Aorta (tissue), 5 donors: Measurements from ENCODE around the gene POLA1. TPM values are rescaled to one million over a fixed set of nuclear protein-coding genes. Genes with fewer than 3 reads are reported as not detected.

Source experiments
- ATAC-seq: fragments of 200-7000 bp; cut with Tn5 transposase; one replicate; pipeline ENCODE4 v1.9.1; 2022; ENCODE audit warnings: moderate library complexity; ENCODE audit not compliant: low FRiP score
- DNase-seq, 2 donors: peaks; one replicate each; pipeline ENCODE4 v3.0.0-alpha.2; 2020
- H3K27ac ChIP-seq, 2 donors: one replicate each; pipeline ENCODE4 v1.5.1; 2013; ENCODE audit warnings: low read length in 2 of 2, mild to moderate bottlenecking in 2 of 2, moderate library complexity in 2 of 2, control low read depth in 1 of 2, inconsistent platforms in 1 of 2, low read depth in 1 of 2
- H3K27me3 ChIP-seq, 2 donors: one replicate each; pipeline ENCODE4 v1.6.1; 2013; ENCODE audit warnings: control low read depth in 1 of 2, low read length in 1 of 2, mild to moderate bottlenecking in 1 of 2, moderate library complexity in 1 of 2; ENCODE audit not compliant: insufficient read depth in 2 of 2, control insufficient read depth in 1 of 2
- H3K36me3 ChIP-seq, 2 donors: one replicate each; pipeline ENCODE4 v1.6.1; 2013; ENCODE audit warnings: control low read depth in 1 of 2, low read length in 1 of 2, mild to moderate bottlenecking in 1 of 2; ENCODE audit not compliant: insufficient read depth in 2 of 2, control insufficient read depth in 1 of 2
- H3K4me1 ChIP-seq, 2 donors: one replicate each; pipeline ENCODE4 v1.6.1; 2013; ENCODE audit warnings: low read length in 2 of 2, control low read depth in 1 of 2, mild to moderate bottlenecking in 1 of 2, moderate library complexity in 1 of 2; ENCODE audit not compliant: insufficient read depth in 2 of 2, control insufficient read depth in 1 of 2
- H3K4me3 ChIP-seq, 2 donors: one replicate each; pipeline ENCODE4 v1.5.1; 2013; ENCODE audit warnings: low read length in 2 of 2, control low read depth in 1 of 2, mild to moderate bottlenecking in 1 of 2
- H3K9me3 ChIP-seq: one replicate; pipeline ENCODE4 v1.6.1; 2013; ENCODE audit warnings: mild to moderate bottlenecking, low read length; ENCODE audit not compliant: control insufficient read depth
- WGBS, 2 donors: extraction: QIAGEN DNeasy Blood & Tissue Kit; methylation state at CpG; one replicate each; pipeline ENCODE4 v1.1.7; 2013; 5-methylcytosine and 5-hydroxymethylcytosine counted together
- intact Hi-C, 2 donors: fragments of 100-400 bp; cut with DNase I; formaldehyde crosslinking; loops; one replicate each; pipeline versions ENCODE4 v1.14.2 to v1.15.0; 2022
- polyA plus RNA-seq, 2 donors: library from polyadenylated mRNA; stranded (reverse); fragments of 200-250 nt; gene quantifications; one replicate each; pipeline ENCODE4 v1.2.3, GENCODE V29; 2013
- total RNA-seq, 2 donors: library from RNA; stranded (reverse); fragmentation: NEBNext Ultra II Directional; extraction: Animal tissue kit (Norgen Biotek cat#: 25700); gene quantifications; one replicate each; pipeline ENCODE4 v1.2.1, GENCODE V29; 2021
- donor health status: healthy with polysubstance abuse.
- donor health status: Bipolar disorder and iron deficiency.
- donor health status: DM: no; HTN: no; CAD: no.
- donor health status: DM: no; HTN: no; CAD: no.
- donor health status: DM: yes; HTN: yes; CAD: no.

Gene POLA1
- total and polyA plus RNA-seq, 4 donors: 1.6 to 15.6 (median 6.7) TPM

GRCh38 chrX:24870143-24870542 lies 176.4 kb downstream of the POLA1 start:
- ATAC-seq (no peak), DNase-seq (no peak)
- 75 to 92% methylated on average over 3 of the region's 3 CpGs for WGBS, 2 donors
- Histone ChIP-seq H3K27me3 (no peaks in the 10 kb centered on the region), H3K4me3 (no peak overlapping the region), H3K36me3 (no peaks in the 10 kb centered on the region), H3K9me3 (no peaks in the 10 kb centered on the region), H3K27ac (no peak overlapping the region), H3K4me1 (no peaks in the 10 kb centered on the region)
- intact Hi-C loops: no loop called here

- ATAC-seq: no peak
- 47 to 89% methylated on average over 7 of the region's 7 CpGs for WGBS, 2 donors
- H3K4me3 ChIP-seq: no peak overlapping the region
- no peaks in the 10 kb centered on the region for H3K27me3 ChIP-seq
- no peak for DNase-seq
- no peak overlapping the region for H3K27ac ChIP-seq
- intact Hi-C loops: no loop called here
- H3K36me3 ChIP-seq: no peaks in the 10 kb centered on the region
- no peaks in the 10 kb centered on the region for H3K4me1 ChIP-seq
- no peaks in the 10 kb centered on the region for H3K9me3 ChIP-seq
Measured at GRCh38 chrX:24874604-24875247, 181.0 kb downstream of the POLA1 start.

GRCh38 chrX:24876530-24877287 lies 183.0 kb downstream of the POLA1 start:
- Histone ChIP-seq H3K27ac (no peak overlapping the region), H3K36me3 (no peaks in the 10 kb centered on the region), H3K4me1 (no peaks in the 10 kb centered on the region), H3K9me3 (no peaks in the 10 kb centered on the region), H3K27me3 (no peaks in the 10 kb centered on the region), H3K4me3 (no peak overlapping the region)
- WGBS, 2 donors: 67 to 89% methylated on average over 9 of the region's 9 CpGs
- ATAC-seq (no peak), DNase-seq (no peak)
- intact Hi-C loops: no loop called here

GRCh38 chrX:24877288-24877664 lies 183.6 kb downstream of the POLA1 start:
- intact Hi-C loops: no loop called here
- no peak overlapping the region for H3K4me3 ChIP-seq
- no peaks in the 10 kb centered on the region for H3K9me3 ChIP-seq
- H3K4me1 ChIP-seq: no peaks in the 10 kb centered on the region
- ATAC-seq (no peak), DNase-seq (no peak)
- WGBS, 2 donors: 84 to 92% methylated on average over 3 of the region's 3 CpGs
- no peaks in the 10 kb centered on the region for H3K27me3 ChIP-seq
- H3K27ac ChIP-seq: no peak overlapping the region
- H3K36me3 ChIP-seq: no peaks in the 10 kb centered on the region

- Histone ChIP-seq H3K27ac (no peak overlapping the region), H3K4me3 (no peak overlapping the region), H3K36me3 (no peaks in the 10 kb centered on the region), H3K27me3 (no peaks in the 10 kb centered on the region), H3K4me1 (no peaks in the 10 kb centered on the region), H3K9me3 (no peaks in the 10 kb centered on the region)
- no peak for DNase-seq
- intact Hi-C loops: no loop called here
- ATAC-seq: no peak
- 32 to 40% methylated on average over 4 of the region's 4 CpGs for WGBS, 2 donors
Measured at GRCh38 chrX:24877854-24878650, 184.3 kb downstream of the POLA1 start.

GRCh38 chrX:24879679-24880078 lies 186.0 kb downstream of the POLA1 start:
- Histone ChIP-seq H3K4me1 (no peaks in the 10 kb centered on the region), H3K4me3 (no peak overlapping the region), H3K36me3 (no peaks in the 10 kb centered on the region), H3K9me3 (no peaks in the 10 kb centered on the region), H3K27me3 (no peaks in the 10 kb centered on the region), H3K27ac (no peak overlapping the region)
- intact Hi-C loops: loop anchor here in 1 of 2 donors (10.0 kb wide), 1 partner anchor 55 kb away; no protein-coding TSS in a partner anchor
- DNase-seq (no peak), ATAC-seq (no peak)
- 58 to 97% methylated on average over 2 of the region's 2 CpGs for WGBS, 2 donors

GRCh38 chrX:24886916-24887315 lies 193.2 kb downstream of the POLA1 start:
- H3K4me3 ChIP-seq: no peak overlapping the region
- no peaks in the 10 kb centered on the region for H3K4me1 ChIP-seq
- WGBS, 2 donors: 77 to 93% methylated on average over 4 of the region's 4 CpGs
- no peak for DNase-seq
- no peaks in the 10 kb centered on the region for H3K27me3 ChIP-seq
- H3K27ac ChIP-seq: no peak overlapping the region
- intact Hi-C loops: loop anchor here in 1 of 2 donors (10.0 kb wide), 1 partner anchor 62 kb away; no protein-coding TSS in a partner anchor
- ATAC-seq: no peak
- no peaks in the 10 kb centered on the region for H3K36me3 ChIP-seq
- no peaks in the 10 kb centered on the region for H3K9me3 ChIP-seq

GRCh38 chrX:24890677-24891076 lies 197.0 kb downstream of the POLA1 start:
- no peak for ATAC-seq

More at GRCh38 chrX:24890677-24891076, 197.0 kb downstream of the POLA1 start:
- Histone ChIP-seq H3K4me1 (no peaks in the 10 kb centered on the region), H3K27me3 (no peaks in the 10 kb centered on the region), H3K4me3 (no peak overlapping the region), H3K9me3 (no peaks in the 10 kb centered on the region), H3K27ac (no peak overlapping the region), H3K36me3 (no peaks in the 10 kb centered on the region)
- 66 to 91% methylated on average over 2 of the region's 2 CpGs for WGBS, 2 donors
- intact Hi-C loops: no loop called here
- DNase-seq: no peak
